Left hindlimb (tissue), 1 donor: Measurements from ENCODE around the gene ST6GALNAC3.
"Not testable (repeated sequence)": the region's sequence is repeated elsewhere in the genome, so short reads cannot be mapped to it uniquely, and the experiment has no call there.

ENCODE experiments used
- DNase-seq: peaks from one replicate; pipeline ENCODE4 v3.0.0-alpha.2; 2018

The ST6GALNAC3 gene

GRCh38 chr1:76601465-76601864 is 526.9 kb downstream of the ST6GALNAC3 start:
- DNase-seq: no peak

GRCh38 chr1:76607717-76608116 is 533.2 kb downstream of the ST6GALNAC3 start:
- no peak for DNase-seq

GRCh38 chr1:76611770-76612445 is 537.4 kb downstream of the ST6GALNAC3 start:
- DNase-seq: no peak

GRCh38 chr1:76613886-76614285 is 539.3 kb downstream of the ST6GALNAC3 start:
- DNase-seq: no peak

- no peak for DNase-seq
Measured at GRCh38 chr1:76615253-76616035, 540.9 kb downstream of the ST6GALNAC3 start.

- no peak for DNase-seq
Measured at GRCh38 chr1:76620371-76620770, 545.8 kb downstream of the ST6GALNAC3 start.

GRCh38 chr1:76622774-76623528 is 548.4 kb downstream of the ST6GALNAC3 start:
- DNase-seq: no peak

GRCh38 chr1:76625886-76626678 is 551.5 kb downstream of the ST6GALNAC3 start:
- no peak for DNase-seq

- DNase-seq: no peak
Measured at GRCh38 chr1:76627498-76627897, 553.0 kb downstream of the ST6GALNAC3 start.

GRCh38 chr1:76627901-76628300 is 553.4 kb downstream of the ST6GALNAC3 start:
- DNase-seq: no peak

- no peak for DNase-seq
Measured at GRCh38 chr1:76632136-76632535, 557.6 kb downstream of the ST6GALNAC3 start.

- no peak for DNase-seq
Measured at GRCh38 chr1:76635784-76636183, 561.2 kb downstream of the ST6GALNAC3 start.

GRCh38 chr1:76639181-76639580 is 564.6 kb downstream of the ST6GALNAC3 start:
- no peak for DNase-seq

GRCh38 chr1:76640092-76640491 is 565.5 kb downstream of the ST6GALNAC3 start:
- no peak for DNase-seq

GRCh38 chr1:76640723-76641122 is 566.2 kb downstream of the ST6GALNAC3 start:
- DNase-seq: no peak

- no peak for DNase-seq
Measured at GRCh38 chr1:76644139-76644538, 569.6 kb downstream of the ST6GALNAC3 start.

GRCh38 chr1:76652860-76653259 is 578.3 kb downstream of the ST6GALNAC3 start:
- DNase-seq: not testable (repeated sequence)

- DNase-seq: no peak
Measured at GRCh38 chr1:76657623-76658022, 583.1 kb downstream of the ST6GALNAC3 start.

- no peak for DNase-seq
Measured at GRCh38 chr1:76659171-76659940, 584.8 kb downstream of the ST6GALNAC3 start.

- no peak for DNase-seq
Measured at GRCh38 chr1:76661531-76661930, 587.0 kb downstream of the ST6GALNAC3 start.

- no peak for DNase-seq
Measured at GRCh38 chr1:76666499-76666898, 592.0 kb downstream of the ST6GALNAC3 start.

- no peak for DNase-seq
Measured at GRCh38 chr1:76668046-76668445, 593.5 kb downstream of the ST6GALNAC3 start.
